Muscle layer of duodenum (tissue), 2 donors: ENCODE measurements around the gene SEMA7A.

ENCODE experiments used
- H3K27ac ChIP-seq: one replicate; pipeline ENCODE4 v1.7.0; 2013; ENCODE audit warnings: mild to moderate bottlenecking, low read length
- H3K27me3 ChIP-seq: one replicate; pipeline ENCODE4 v1.7.0; 2013; ENCODE audit warnings: low read depth, mild to moderate bottlenecking, control low read depth, low read length
- H3K36me3 ChIP-seq, 2 donors: one replicate each; pipeline ENCODE4 v1.7.0; 2013; ENCODE audit warnings: low read length in 2 of 2, control low read depth in 1 of 2, mild to moderate bottlenecking in 1 of 2; ENCODE audit not compliant: insufficient read depth in 2 of 2, control insufficient read depth in 1 of 2
- H3K4me1 ChIP-seq, 2 donors: one replicate each; pipeline ENCODE4 v1.7.0; 2013; ENCODE audit warnings: low read length in 2 of 2, mild to moderate bottlenecking in 2 of 2, control low read depth in 1 of 2, moderate library complexity in 1 of 2; ENCODE audit not compliant: insufficient read depth in 2 of 2, control insufficient read depth in 1 of 2
- H3K4me3 ChIP-seq, 2 donors: one replicate each; pipeline ENCODE4 v1.7.0; 2013; ENCODE audit warnings: low read length in 2 of 2, low read depth in 1 of 2, mild to moderate bottlenecking in 1 of 2
- H3K9me3 ChIP-seq, 2 donors: one replicate each; pipeline ENCODE4 v1.7.0; 2013; ENCODE audit warnings: low read length in 2 of 2, control low read depth in 1 of 2, mild to moderate bottlenecking in 1 of 2; ENCODE audit not compliant: control insufficient read depth in 1 of 2
- donor health status: healthy.

Gene SEMA7A

GRCh38 chr15:74419432-74419831 is 14.3 kb downstream of the SEMA7A start:
- H3K27ac ChIP-seq: no peak overlapping the region

GRCh38 chr15:74418575-74419338 is 15.0 kb downstream of the SEMA7A start:
- H3K4me1 ChIP-seq: no peaks in the 10 kb centered on the region
- H3K27me3 ChIP-seq: no peaks in the 10 kb centered on the region
- no peaks in the 10 kb centered on the region for H3K36me3 ChIP-seq
- H3K4me3 ChIP-seq: no peak overlapping the region
- H3K27ac ChIP-seq: no peak overlapping the region
- no peaks in the 10 kb centered on the region for H3K9me3 ChIP-seq

More at GRCh38 chr15:74419432-74419831, 14.3 kb downstream of the SEMA7A start:
- Histone ChIP-seq H3K27me3 (no peaks in the 10 kb centered on the region), H3K4me1 (no peaks in the 10 kb centered on the region), H3K36me3 (no peaks in the 10 kb centered on the region), H3K4me3 (no peak overlapping the region), H3K9me3 (no peaks in the 10 kb centered on the region)

- Histone ChIP-seq H3K27me3 (no peaks in the 10 kb centered on the region), H3K4me3 (no peak overlapping the region), H3K4me1 (no peaks in the 10 kb centered on the region), H3K9me3 (no peaks in the 10 kb centered on the region), H3K36me3 (no peaks in the 10 kb centered on the region), H3K27ac (no peak overlapping the region)
Observed at GRCh38 chr15:74417670-74418069, 16.1 kb downstream of the SEMA7A start.

GRCh38 chr15:74417225-74417624 is 16.5 kb downstream of the SEMA7A start:
- no peaks in the 10 kb centered on the region for H3K27me3 ChIP-seq
- H3K36me3 ChIP-seq: no peaks in the 10 kb centered on the region
- H3K4me1 ChIP-seq: no peaks in the 10 kb centered on the region
- H3K27ac ChIP-seq: no peak overlapping the region
- no peak overlapping the region for H3K4me3 ChIP-seq
- no peaks in the 10 kb centered on the region for H3K9me3 ChIP-seq

GRCh38 chr15:74415966-74416916 is 17.5 kb downstream of the SEMA7A start:
- Histone ChIP-seq H3K27ac (no peak overlapping the region), H3K36me3 (no peaks in the 10 kb centered on the region), H3K4me3 (no peak overlapping the region), H3K9me3 (no peaks in the 10 kb centered on the region), H3K4me1 (no peaks in the 10 kb centered on the region), H3K27me3 (no peaks in the 10 kb centered on the region)

GRCh38 chr15:74414603-74415338 is 19.0 kb downstream of the SEMA7A start:
- Histone ChIP-seq H3K36me3 (no peaks in the 10 kb centered on the region), H3K4me1 (no peaks in the 10 kb centered on the region), H3K9me3 (no peaks in the 10 kb centered on the region), H3K27me3 (no peaks in the 10 kb centered on the region), H3K4me3 (no peak overlapping the region), H3K27ac (no peak overlapping the region)

GRCh38 chr15:74414081-74414580 is 19.6 kb downstream of the SEMA7A start:
- Histone ChIP-seq H3K27ac (no peak overlapping the region), H3K4me3 (no peak overlapping the region), H3K27me3 (no peaks in the 10 kb centered on the region), H3K36me3 (no peaks in the 10 kb centered on the region), H3K9me3 (no peaks in the 10 kb centered on the region), H3K4me1 (no peaks in the 10 kb centered on the region)

GRCh38 chr15:74413350-74414080 is 20.2 kb downstream of the SEMA7A start:
- Histone ChIP-seq H3K27ac (no peak overlapping the region), H3K27me3 (no peaks in the 10 kb centered on the region), H3K9me3 (no peaks in the 10 kb centered on the region), H3K4me3 (no peak overlapping the region), H3K4me1 (no peaks in the 10 kb centered on the region), H3K36me3 (no peaks in the 10 kb centered on the region)

GRCh38 chr15:74412159-74412558 is 21.6 kb downstream of the SEMA7A start:
- H3K36me3 ChIP-seq: no peaks in the 10 kb centered on the region
- no peaks in the 10 kb centered on the region for H3K27me3 ChIP-seq
- no peak overlapping the region for H3K4me3 ChIP-seq
- H3K9me3 ChIP-seq: no peaks in the 10 kb centered on the region
- no peak overlapping the region for H3K27ac ChIP-seq
- no peaks in the 10 kb centered on the region for H3K4me1 ChIP-seq

GRCh38 chr15:74411686-74412085 is 22.1 kb downstream of the SEMA7A start:
- Histone ChIP-seq H3K27me3 (no peaks in the 10 kb centered on the region), H3K4me1 (no peaks in the 10 kb centered on the region), H3K27ac (no peak overlapping the region), H3K9me3 (no peaks in the 10 kb centered on the region), H3K4me3 (no peak overlapping the region), H3K36me3 (no peaks in the 10 kb centered on the region)
